SU-DHL-6 (cell line): ENCODE measurements around the gene OR5H6.

Experiments used
- H2AFZ ChIP-seq: fragments of 200-600 bp; sonication (generic); 2 replicates; pipeline ENCODE4 v1.6.1; 2014; ENCODE audit warnings: low read depth, mild to moderate bottlenecking, moderate library complexity, mixed read lengths, antibody characterized with exemption, low read length; ENCODE audit not compliant: severe bottlenecking
- H3F3A ChIP-seq: fragments of 200-600 bp; shearing (Covaris generic); 2 replicates; pipeline ENCODE4 v1.6.0; 2016; ENCODE audit warnings: antibody characterized with exemption, mild to moderate bottlenecking; ENCODE audit not compliant: insufficient read depth
- H3K27ac ChIP-seq: fragments of 200-600 bp; sonication (generic); 2 replicates; pipeline ENCODE4 v1.5.1; 2016; ENCODE audit warnings: low read depth, mild to moderate bottlenecking, low read length, moderate library complexity, mixed read lengths
- H3K27me3 ChIP-seq: fragments of 200-600 bp; sonication (generic), shearing (Covaris generic); 2 replicates; pipeline ENCODE4 v1.6.0; 2014; ENCODE audit warnings: mild to moderate bottlenecking, low read length
- H3K36me3 ChIP-seq: fragments of 200-600 bp; sonication (generic); 2 replicates; pipeline ENCODE4 v1.6.1; 2014; ENCODE audit warnings: mild to moderate bottlenecking, low read length, mixed read lengths
- H3K4me2 ChIP-seq: fragments of 300-600, 200-600 bp; shearing (Covaris generic), sonication (generic); 2 replicates; pipeline ENCODE4 v1.6.0; 2014; ENCODE audit warnings: low read length, low read depth, mild to moderate bottlenecking; ENCODE audit not compliant: poor library complexity, severe bottlenecking
- H3K4me3 ChIP-seq: fragments of 200-600 bp; sonication (generic); 2 replicates; pipeline ENCODE4 v1.5.1; 2014; ENCODE audit warnings: antibody characterized with exemption, low read length, mild to moderate bottlenecking, mixed read lengths; ENCODE audit not compliant: insufficient read depth, poor library complexity, severe bottlenecking
- H3K79me2 ChIP-seq: fragments of 200-600 bp; sonication (generic); 2 replicates; pipeline ENCODE4 v1.6.1; 2014; ENCODE audit warnings: mild to moderate bottlenecking, low read length, moderate library complexity; ENCODE audit not compliant: insufficient read depth
- H3K9ac ChIP-seq: fragments of 200-600 bp; sonication (generic); 2 replicates; pipeline ENCODE4 v1.7.0; 2014; ENCODE audit warnings: mild to moderate bottlenecking, low read length
- H3K9me2 ChIP-seq: fragments of 200-600 bp; sonication (generic); replicated peaks from 2 replicates; pipeline ENCODE4 v1.6.1; 2014; ENCODE audit warnings: low read length; ENCODE audit not compliant: insufficient read depth
- H3K9me3 ChIP-seq: fragments of 200-600 bp; sonication (generic); 2 replicates; pipeline ENCODE4 v1.6.1; 2014; ENCODE audit warnings: low read length, mixed read lengths; ENCODE audit not compliant: insufficient read depth
- H4K20me1 ChIP-seq: fragments of 200-600 bp; sonication (generic); 2 replicates; pipeline ENCODE4 v1.6.1; 2014; ENCODE audit warnings: low read depth, mild to moderate bottlenecking, antibody characterized with exemption, low read length, moderate library complexity, mixed read lengths
- EZH2phosphoT487 ChIP-seq: fragments of 200-600 bp; sonication (generic), shearing (Covaris generic); conservative IDR thresholded peaks from 2 replicates; pipeline ENCODE4 v1.6.1; 2018; ENCODE audit warnings: mild to moderate bottlenecking, antibody characterized with exemption, low read length, moderate library complexity, mixed read lengths
- TF ChIP-seq, protein P1 (sequence below): fragments of 200-600 bp; sonication (generic); IDR thresholded peaks from one replicate; pipeline ENCODE4 v1.5.1; 2017; ENCODE audit warnings: antibody characterized with exemption, mild to moderate bottlenecking, low read length, moderate library complexity; ENCODE audit not compliant: insufficient read depth, poor library complexity, severe bottlenecking

OR5H6 gene

GRCh38 chr3:98291332-98291957, 27.4 kb downstream of the OR5H6 start:
- Histone ChIP-seq H3K79me2 (no peaks in the 10 kb centered on the region), H3F3A (no peaks in the 10 kb centered on the region), H3K4me3 (no peak overlapping the region), H2AFZ (no peak overlapping the region), H3K9me3 (no peaks in the 10 kb centered on the region), H3K36me3 (no peaks in the 10 kb centered on the region), H3K27ac (no peak overlapping the region), H4K20me1 (no peaks in the 10 kb centered on the region), H3K9me2 (no peaks in the 10 kb centered on the region), H3K27me3 (no peaks in the 10 kb centered on the region), H3K4me2 (no peak overlapping the region), H3K9ac (no peak overlapping the region)
- TF ChIP-seq, protein P1, sequence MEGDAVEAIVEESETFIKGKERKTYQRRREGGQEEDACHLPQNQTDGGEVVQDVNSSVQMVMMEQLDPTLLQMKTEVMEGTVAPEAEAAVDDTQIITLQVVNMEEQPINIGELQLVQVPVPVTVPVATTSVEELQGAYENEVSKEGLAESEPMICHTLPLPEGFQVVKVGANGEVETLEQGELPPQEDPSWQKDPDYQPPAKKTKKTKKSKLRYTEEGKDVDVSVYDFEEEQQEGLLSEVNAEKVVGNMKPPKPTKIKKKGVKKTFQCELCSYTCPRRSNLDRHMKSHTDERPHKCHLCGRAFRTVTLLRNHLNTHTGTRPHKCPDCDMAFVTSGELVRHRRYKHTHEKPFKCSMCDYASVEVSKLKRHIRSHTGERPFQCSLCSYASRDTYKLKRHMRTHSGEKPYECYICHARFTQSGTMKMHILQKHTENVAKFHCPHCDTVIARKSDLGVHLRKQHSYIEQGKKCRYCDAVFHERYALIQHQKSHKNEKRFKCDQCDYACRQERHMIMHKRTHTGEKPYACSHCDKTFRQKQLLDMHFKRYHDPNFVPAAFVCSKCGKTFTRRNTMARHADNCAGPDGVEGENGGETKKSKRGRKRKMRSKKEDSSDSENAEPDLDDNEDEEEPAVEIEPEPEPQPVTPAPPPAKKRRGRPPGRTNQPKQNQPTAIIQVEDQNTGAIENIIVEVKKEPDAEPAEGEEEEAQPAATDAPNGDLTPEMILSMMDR: no peak
- TF ChIP-seq EZH2phosphoT487: no peak
